Stimulated activated CD4-positive, alpha-beta T cell treated with anti-CD3 and anti-CD28 coated beads, TNF-alpha, amount 100 ng/mL, for 24 hours (primary cell): ENCODE results near the gene CHRNE.
A peak's percentile ranks its signal among the peaks of the same experiment; 100 is the strongest.
"Not testable (repeated sequence)": the region's sequence is repeated elsewhere in the genome, so short reads cannot be mapped to it uniquely, and the experiment has no call there.

Source experiments
- DNase-seq, 3 experiments: peaks; one replicate each; pipeline ENCODE4 v3.0.0-alpha.2; 2020; ENCODE audit warnings: low read depth in 3 of 3

Gene CHRNE

DNA sequence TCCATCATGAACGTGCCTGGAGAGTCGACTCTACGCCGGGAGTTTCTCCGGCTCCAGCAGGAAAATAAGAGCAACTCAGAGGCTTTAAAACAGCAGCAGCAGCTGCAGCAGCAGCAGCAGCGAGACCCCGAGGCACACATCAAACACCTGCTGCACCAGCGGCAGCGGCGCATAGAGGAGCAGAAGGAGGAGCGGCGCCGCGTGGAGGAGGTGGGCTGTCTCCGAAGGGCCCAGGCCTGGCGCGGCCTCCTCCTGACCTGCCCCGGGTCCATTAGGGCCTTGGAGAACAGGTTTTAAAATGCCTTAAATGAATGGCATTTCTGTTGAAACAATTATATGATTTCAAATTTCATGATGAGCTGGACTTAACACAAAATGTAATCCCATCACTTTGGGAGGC, 15.3 kb downstream of the CHRNE start:
- DNase-seq: no peak

GRCh38 chr17:4886830-4887229, 16.1 kb downstream of the CHRNE start:
- no peak for DNase-seq

DNA sequence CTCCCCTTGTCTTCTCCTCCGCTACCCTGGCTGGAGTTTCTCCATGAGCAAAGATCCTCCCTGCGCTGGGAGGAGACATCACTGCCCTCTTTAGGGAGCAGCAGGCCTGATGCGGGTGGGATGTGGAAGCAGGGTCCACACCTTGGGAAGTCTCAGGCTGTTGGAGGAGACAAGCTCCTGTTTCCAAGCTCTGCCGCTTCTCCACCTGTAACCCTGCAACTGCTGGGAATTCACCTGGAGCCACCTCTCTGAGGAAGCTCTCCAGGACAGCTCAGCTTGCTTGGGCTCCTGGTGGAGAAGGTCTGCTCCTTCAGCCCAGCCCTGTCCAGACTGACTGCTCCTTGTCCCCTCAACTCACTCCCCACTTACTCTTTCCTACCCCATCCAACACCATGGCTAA, 18.4 kb downstream of the CHRNE start:
- no peak for DNase-seq

DNA sequence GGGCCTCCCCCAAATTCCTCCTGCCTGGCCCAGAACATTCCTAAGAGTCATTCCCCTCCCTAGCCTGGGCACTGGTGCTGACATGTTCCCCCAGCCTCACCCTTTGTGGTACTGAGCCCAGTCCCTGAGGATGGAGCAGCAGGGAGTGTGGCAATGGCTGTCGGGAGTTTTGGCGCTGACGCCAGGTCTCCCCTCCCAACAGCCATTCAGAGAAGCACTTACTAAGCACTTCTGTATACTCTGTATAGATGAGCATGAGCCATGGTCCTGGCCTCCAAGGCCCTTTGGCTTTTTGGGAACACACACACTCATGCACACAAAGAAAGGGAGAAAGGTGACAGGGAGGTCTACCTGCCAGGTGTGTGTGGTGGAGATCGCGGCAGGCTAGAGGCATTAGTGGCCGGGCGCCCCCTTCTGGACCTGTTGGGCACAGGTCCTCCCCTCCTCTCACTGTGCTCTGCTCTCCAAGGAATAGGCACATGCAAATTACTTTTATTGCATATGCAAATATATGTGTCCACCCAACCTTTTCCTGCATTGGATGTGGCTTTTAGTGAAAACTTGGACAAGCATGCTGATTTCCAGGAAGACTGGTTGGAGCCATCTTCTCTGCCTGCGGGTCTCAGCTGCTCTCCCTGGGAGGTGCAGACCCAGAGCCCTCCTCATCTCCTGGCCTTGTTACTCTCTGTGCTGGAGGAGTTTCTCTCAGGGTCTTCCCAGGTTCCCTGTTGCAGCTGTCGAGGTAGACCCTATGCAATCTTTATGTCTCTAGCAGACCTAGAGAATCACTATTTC, 20.9 kb downstream of the CHRNE start:
- DNase-seq: peak; percentile 40 to 57 (median 40)

GRCh38 chr17:4880857-4881256, 22.0 kb downstream of the CHRNE start:
- DNase-seq: no peak

GRCh38 chr17:4879601-4880000, 23.3 kb downstream of the CHRNE start:
- DNase-seq: no peak

GRCh38 chr17:4877089-4877488, 25.8 kb downstream of the CHRNE start:
- no peak for DNase-seq

DNA sequence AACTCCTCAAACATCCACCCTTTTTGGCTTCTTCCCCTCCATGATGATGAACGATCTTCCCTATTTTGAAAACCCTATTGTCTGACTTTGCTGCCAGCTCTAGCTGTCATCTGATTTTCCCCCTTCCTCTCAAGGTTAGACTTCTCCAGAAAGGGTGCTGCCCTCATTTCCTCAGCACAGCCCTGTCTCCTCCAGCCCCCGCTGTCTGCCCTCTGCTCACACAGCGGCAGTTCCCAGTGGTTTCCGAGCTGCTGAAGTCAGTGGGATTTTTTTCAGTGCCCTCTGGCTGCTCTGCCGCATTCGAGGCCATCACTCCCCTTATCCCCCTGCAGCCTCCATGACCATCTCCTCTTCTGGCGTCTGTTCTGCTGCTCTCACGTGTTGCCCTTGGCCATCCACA, 30.1 kb downstream of the CHRNE start:
- DNase-seq: no peak

- no peak for DNase-seq
Observed at GRCh38 chr17:4870855-4871254, 32.0 kb downstream of the CHRNE start.

GRCh38 chr17:4869058-4869998, 33.6 kb downstream of the CHRNE start:
- not testable (repeated sequence) for DNase-seq

DNA sequence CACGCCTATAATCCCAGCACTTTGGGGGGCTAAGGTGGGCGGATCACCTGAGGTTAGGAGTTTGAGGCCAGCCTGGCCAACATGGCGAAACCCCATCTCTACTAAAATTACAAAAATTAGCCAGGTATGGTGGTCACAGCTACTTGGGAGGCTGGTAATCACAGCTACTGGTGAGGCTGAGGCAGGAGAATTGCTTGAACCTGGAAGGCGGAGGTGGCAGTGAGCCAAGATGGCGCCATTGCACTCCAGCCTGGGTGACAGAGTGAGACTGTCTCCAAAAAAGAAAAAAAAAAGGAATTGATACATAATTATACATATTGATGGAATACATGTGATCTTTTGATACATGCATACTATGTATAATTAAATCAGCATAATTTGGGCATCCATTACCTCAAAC, 35.4 kb downstream of the CHRNE start:
- not testable (repeated sequence) for DNase-seq

GRCh38 chr17:4863321-4863720, 39.6 kb downstream of the CHRNE start:
- no peak for DNase-seq

GRCh38 chr17:4862720-4863119, 40.2 kb downstream of the CHRNE start:
- no peak for DNase-seq

- no peak for DNase-seq
Observed at GRCh38 chr17:4861052-4861451, 41.8 kb downstream of the CHRNE start.

GRCh38 chr17:4860651-4861050, 42.2 kb downstream of the CHRNE start:
- DNase-seq: no peak

GRCh38 chr17:4859816-4860625, 42.9 kb downstream of the CHRNE start:
- DNase-seq: no peak

DNA sequence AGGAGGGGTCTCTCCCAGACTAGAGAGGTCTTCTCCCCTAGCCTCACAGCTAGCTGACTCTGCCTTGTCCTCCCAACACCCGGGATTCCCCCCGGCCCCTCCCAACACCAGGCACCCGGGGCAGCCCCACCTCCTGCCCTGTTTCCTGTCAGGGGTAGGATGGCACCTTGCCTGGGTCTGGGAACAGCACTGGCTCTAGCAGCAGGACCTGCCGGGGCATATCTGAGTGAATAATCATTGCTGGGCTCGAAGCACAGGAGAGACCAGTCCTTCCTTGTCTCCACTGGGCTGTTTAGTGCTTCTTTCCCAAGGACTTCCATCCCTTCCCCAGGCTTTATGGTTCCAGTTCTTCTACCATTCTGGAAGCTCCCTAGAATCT, 44.0 kb downstream of the CHRNE start:
- DNase-seq: no peak

- no peak for DNase-seq
Observed at GRCh38 chr17:4858068-4858881, 44.6 kb downstream of the CHRNE start.

DNA sequence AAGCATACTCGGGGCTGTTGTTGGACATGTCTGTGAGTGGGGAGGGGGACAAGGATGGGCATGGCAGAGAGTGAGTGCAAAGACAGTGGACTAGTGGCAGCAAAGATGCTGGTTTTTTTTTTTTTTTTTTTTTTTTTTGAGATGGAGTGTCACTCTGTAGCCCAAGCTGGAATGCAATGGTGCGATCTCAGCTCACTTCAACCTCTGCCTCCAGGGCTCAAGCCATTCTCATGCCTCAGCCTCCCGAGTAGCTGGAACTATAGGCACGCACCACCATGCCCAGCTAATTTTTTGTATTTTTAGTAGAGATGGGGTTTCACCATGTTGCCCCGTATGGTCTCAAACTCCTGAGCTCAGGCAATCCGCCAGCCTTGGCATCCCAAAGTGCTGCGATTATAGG, 45.6 kb downstream of the CHRNE start:
- not testable (repeated sequence) for DNase-seq

- no peak for DNase-seq
Observed at GRCh38 chr17:4856937-4857314, 46.0 kb downstream of the CHRNE start.

- DNase-seq: no peak
Observed at GRCh38 chr17:4856271-4856936, 46.5 kb downstream of the CHRNE start.
